ENCODE data around the gene SEMA4D.

SEMA4D gene

GRCh38 chr9:89361816-89362646 lies 135.9 kb downstream of the SEMA4D start:
- no peak for TF ChIP-seq CTCF (IDR thresholded peaks at IDR 0.05; ENCODE audit: control extremely low read depth, extremely low read depth, low read depth, missing control alignments)
- ChIA-PET POLR2A (interaction anchor here (0.6 kb wide), 1 partner anchor 14 kb away, joined by 8 read pairs; no protein-coding TSS in a partner anchor), CTCF (interaction anchor here (1.4 to 2.2 kb wide), 3 partner anchors 14 to 187 kb away, joined by 3 to 10 read pairs (median 10); no protein-coding TSS in a partner anchor)

GRCh38 chr9:89361031-89361430 lies 136.9 kb downstream of the SEMA4D start:
- ChIA-PET CTCF (interaction anchor here (1.9 to 2.2 kb wide), 2 partner anchors 13 to 188 kb away, joined by 10 read pairs; no protein-coding TSS in a partner anchor), POLR2A (no interaction called here)
- DNase-seq (ENCODE audit: extremely low spot score) = no peak
- no peak for TF ChIP-seq CTCF (IDR thresholded peaks at IDR 0.05; ENCODE audit: control extremely low read depth, extremely low read depth, low read depth, missing control alignments)

More at GRCh38 chr9:89361816-89362646, 135.9 kb downstream of the SEMA4D start:
- no peak for DNase-seq (ENCODE audit: extremely low spot score)

DNA sequence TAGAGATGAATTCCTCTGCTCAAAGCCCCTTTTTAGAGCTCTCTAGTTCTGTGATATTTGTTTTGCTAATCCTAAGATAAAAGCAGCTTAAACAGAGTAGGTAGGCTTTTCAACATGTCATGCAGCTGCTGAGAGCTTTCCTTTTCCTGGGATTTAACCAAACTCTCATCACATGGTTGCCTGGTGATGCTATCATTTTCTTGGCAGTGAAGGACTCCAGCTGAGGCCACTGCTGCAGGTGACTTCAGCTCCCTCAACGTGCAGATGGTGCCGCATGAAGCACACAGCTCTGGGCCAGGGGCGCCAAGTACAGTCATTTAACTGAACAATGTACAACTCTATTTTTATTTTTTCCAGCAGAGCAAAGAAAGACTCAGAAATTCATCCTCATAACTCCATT lies 137.4 kb downstream of the SEMA4D start:
- ChIA-PET CTCF (interaction anchor here (1.9 to 2.2 kb wide), 2 partner anchors 12 to 189 kb away, joined by 10 read pairs; no protein-coding TSS in a partner anchor), POLR2A (no interaction called here)
- TF ChIP-seq CTCF (IDR thresholded peaks at IDR 0.05; ENCODE audit: control extremely low read depth, extremely low read depth, low read depth, missing control alignments) = no peak
- DNase-seq (ENCODE audit: extremely low spot score) = no peak

DNA sequence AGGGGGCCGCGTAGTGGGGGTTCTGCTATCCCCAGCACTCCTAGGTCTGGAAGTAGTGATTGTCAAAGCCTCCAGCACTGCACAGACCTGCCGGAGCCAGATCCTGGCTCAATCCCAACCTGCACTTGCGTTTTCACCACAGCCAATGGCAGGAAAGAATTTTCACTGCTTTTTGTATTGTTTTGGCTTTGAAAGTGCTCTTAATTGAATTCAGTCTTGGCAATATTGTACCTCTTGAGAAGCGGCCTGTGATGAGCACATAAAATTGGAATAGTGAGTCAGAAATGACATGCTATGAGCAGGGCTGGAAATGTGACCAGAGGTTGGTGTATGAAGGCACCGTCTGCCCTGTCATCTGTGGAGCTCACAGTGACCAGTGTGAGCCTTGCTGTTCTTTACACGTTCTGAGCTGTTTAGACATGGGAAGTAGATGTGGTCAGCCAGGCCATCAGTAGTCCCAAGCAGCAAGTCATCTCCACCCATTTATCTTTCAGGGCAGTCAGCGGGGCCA lies 138.1 kb downstream of the SEMA4D start:
- ChIA-PET POLR2A (no interaction called here), CTCF (interaction anchor here (1.9 to 3.4 kb wide), 3 partner anchors 12 to 189 kb away, joined by 10 to 22 read pairs (median 10); no protein-coding TSS in a partner anchor)
- no peak for TF ChIP-seq CTCF (IDR thresholded peaks at IDR 0.05; ENCODE audit: control extremely low read depth, extremely low read depth, low read depth, missing control alignments)
- no peak for DNase-seq (ENCODE audit: extremely low spot score)

GRCh38 chr9:89358985-89359384 lies 138.9 kb downstream of the SEMA4D start:
- ChIA-PET CTCF (interaction anchor here (0.7 to 3.4 kb wide), 2 partner anchors 12 to 16 kb away, joined by 3 to 22 read pairs; no protein-coding TSS in a partner anchor), POLR2A (no interaction called here)
- DNase-seq (ENCODE audit: extremely low spot score) = no peak
- TF ChIP-seq CTCF (IDR thresholded peaks at IDR 0.05; ENCODE audit: control extremely low read depth, extremely low read depth, low read depth, missing control alignments) = no peak

DNA sequence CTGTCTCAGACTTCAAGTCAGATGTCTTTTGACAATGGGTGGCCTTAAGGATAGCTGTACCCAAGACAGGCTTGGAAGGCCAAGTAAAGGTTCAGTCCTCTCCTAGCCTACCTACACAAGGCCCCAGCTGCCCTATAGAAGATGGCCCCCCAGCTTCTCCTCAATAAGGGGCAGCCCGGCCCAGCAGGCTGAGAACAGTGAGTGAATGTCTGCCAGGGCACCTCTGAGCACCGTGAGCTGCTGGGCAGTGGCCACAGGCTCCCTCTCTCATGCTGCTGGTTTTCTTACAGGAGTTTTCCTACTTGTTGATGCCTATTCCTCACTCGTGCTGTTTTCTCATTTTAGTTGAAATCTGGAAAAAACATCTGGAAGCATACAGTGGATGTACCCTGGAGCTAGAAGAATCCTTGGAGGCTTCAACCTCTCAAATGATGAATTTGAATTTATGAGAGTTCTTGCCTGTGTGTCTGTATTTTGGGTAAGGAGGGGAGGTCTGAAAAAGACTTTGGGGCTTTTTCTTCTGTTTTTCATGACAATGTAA lies 139.5 kb downstream of the SEMA4D start:
- DNase-seq (ENCODE audit: extremely low spot score) = no peak
- TF ChIP-seq CTCF (IDR thresholded peaks at IDR 0.05; ENCODE audit: control extremely low read depth, extremely low read depth, low read depth, missing control alignments) = no peak
- CTCF ChIA-PET = interaction anchor here (0.7 to 3.4 kb wide), 3 partner anchors 11 to 71 kb away, joined by 3 to 22 read pairs (median 3); no protein-coding TSS in a partner anchor
- POLR2A ChIA-PET = no interaction called here
